GM23338 (cell line): ENCODE results near the gene HEATR9. TPM values are rescaled to one million over a fixed set of nuclear protein-coding genes. Genes with fewer than 3 reads are reported as not detected.
A peak's percentile ranks its signal among the peaks of the same experiment; 100 is the strongest.

ENCODE experiments used
- ATAC-seq: fragments of 200-7000 bp; cut with Tn5 transposase; 3 replicates; pipeline ENCODE4 v1.9.1; 2020
- DNase-seq: peaks from one replicate; pipeline ENCODE4 v3.0.0-alpha.2; 2015; ENCODE audit warnings: low spot score
- H2AFZ ChIP-seq: fragments of 200-600 bp; sonication (generic); 2 replicates; pipeline ENCODE4 v1.8.0; 2016; ENCODE audit warnings: antibody characterized with exemption, mild to moderate bottlenecking, moderate library complexity
- H3F3A ChIP-seq: fragments of 200-600 bp; sonication (generic); replicated peaks from 2 replicates; pipeline ENCODE4 v1.8.0; 2017; ENCODE audit warnings: antibody characterized with exemption, mixed run types, low read depth
- H3K27ac ChIP-seq: fragments of 200-600 bp; sonication (generic); 2 replicates; pipeline ENCODE4 v1.6.1; 2016; ENCODE audit warnings: low read depth
- H3K27me3 ChIP-seq: fragments of 200-600 bp; sonication (generic); 2 replicates; pipeline ENCODE4 v1.8.0; 2016; ENCODE audit warnings: mild to moderate bottlenecking, mixed run types, moderate library complexity; ENCODE audit not compliant: insufficient read depth
- H3K36me3 ChIP-seq: fragments of 200-600 bp; sonication (generic); 2 replicates; pipeline ENCODE4 v1.8.0; 2016; ENCODE audit warnings: mild to moderate bottlenecking; ENCODE audit not compliant: insufficient read depth
- H3K4me1 ChIP-seq: fragments of 200-600 bp; sonication (generic); 2 replicates; pipeline ENCODE4 v1.8.0; 2016; ENCODE audit warnings: mild to moderate bottlenecking, moderate library complexity; ENCODE audit not compliant: insufficient read depth
- H3K4me2 ChIP-seq: fragments of 200-600 bp; sonication (generic); 2 replicates; pipeline ENCODE4 v1.7.1; 2017; ENCODE audit warnings: mixed run types
- H3K4me3 ChIP-seq: fragments of 200-600 bp; sonication (generic); 2 replicates; pipeline ENCODE4 v1.6.1; 2016; ENCODE audit warnings: mixed run types
- H3K79me2 ChIP-seq: fragments of 200-600 bp; sonication (generic); replicated peaks from 2 replicates; pipeline ENCODE4 v1.8.0; 2017; ENCODE audit warnings: mild to moderate bottlenecking; ENCODE audit not compliant: insufficient read depth
- H3K9me2 ChIP-seq: fragments of 200-600 bp; sonication (generic); 2 replicates; pipeline ENCODE4 v1.8.0; 2017; ENCODE audit not compliant: insufficient read depth
- H4K20me1 ChIP-seq: fragments of 200-600 bp; sonication (generic); replicated peaks from 2 replicates; pipeline ENCODE4 v1.8.0; 2017; ENCODE audit warnings: mild to moderate bottlenecking; ENCODE audit not compliant: insufficient read depth
- H3K27ac Mint-ChIP-seq: 2 replicates; pipeline ENCODE4 v1.8.0; 2020; ENCODE audit warnings: inconsistent platforms, mild to moderate bottlenecking, moderate library complexity, mixed read lengths
- H3K27me3 Mint-ChIP-seq: 3 replicates; pipeline ENCODE4 v1.8.0; 2022; ENCODE audit warnings: low read depth, mild to moderate bottlenecking, moderate library complexity, mixed read lengths, inconsistent platforms; ENCODE audit not compliant: insufficient read depth, poor library complexity
- H3K36me3 Mint-ChIP-seq: 3 replicates; pipeline ENCODE4 v1.8.0; 2021; ENCODE audit warnings: low read depth, mild to moderate bottlenecking, inconsistent platforms, moderate library complexity, mixed read lengths
- H3K4me1 Mint-ChIP-seq: 3 replicates; pipeline ENCODE4 v1.8.0; 2020; ENCODE audit warnings: mild to moderate bottlenecking, inconsistent platforms, mixed read lengths
- H3K4me3 Mint-ChIP-seq: 3 replicates; pipeline ENCODE4 v1.8.0; 2021; ENCODE audit warnings: moderate library complexity, mild to moderate bottlenecking, inconsistent platforms, mixed read lengths
- H3K9me3 Mint-ChIP-seq: 3 replicates; pipeline ENCODE4 v1.8.0; 2020; ENCODE audit warnings: moderate library complexity, mild to moderate bottlenecking, inconsistent platforms, mixed read lengths
- CREB1 ChIP-seq: fragments of 250-450 bp; sonication (Bioruptor Pico); IDR thresholded peaks from 2 replicates; pipeline ENCODE4 v1.5.0; 2020; ENCODE audit warnings: low read depth, mild to moderate bottlenecking, moderate library complexity
- CTCF ChIP-seq, 2 experiments: fragments of 200-600 bp in 1 of 2; sonication (generic) in 1 of 2; conservative IDR thresholded peaks; 2 replicates each; pipeline versions ENCODE4 v1.5.1 to v1.6.1; 2016 to 2017; ENCODE audit warnings: antibody characterized with exemption in 2 of 2, low read depth in 2 of 2, mild to moderate bottlenecking in 2 of 2, moderate library complexity in 1 of 2
- ETS1 ChIP-seq: IDR thresholded peaks from 2 replicates; pipeline ENCODE4 v1.6.1; 2016; ENCODE audit warnings: antibody characterized with exemption
- EZH2 ChIP-seq: fragments of 200-600 bp; sonication (generic); IDR thresholded peaks from one replicate; pipeline ENCODE4 v1.8.0; 2017; ENCODE audit warnings: antibody characterized with exemption, mild to moderate bottlenecking, low read depth; ENCODE audit not compliant: unreplicated experiment
- EZH2phosphoT487 ChIP-seq: fragments of 200-600 bp; sonication (generic); IDR thresholded peaks from one replicate; pipeline ENCODE4 v1.8.1; 2018; ENCODE audit warnings: antibody characterized with exemption; ENCODE audit not compliant: unreplicated experiment
- JUNB ChIP-seq: IDR thresholded peaks from one replicate; pipeline ENCODE4 v1.6.1; 2016; ENCODE audit warnings: antibody characterized with exemption; ENCODE audit not compliant: unreplicated experiment
- NANOG ChIP-seq: IDR thresholded peaks from 2 replicates; pipeline ENCODE4 v1.6.1; 2016; ENCODE audit warnings: antibody characterized with exemption, borderline replicate concordance
- POLR2AphosphoS5 ChIP-seq: IDR thresholded peaks from 2 replicates; pipeline ENCODE4 v1.6.1; 2016; ENCODE audit warnings: antibody characterized with exemption, low read depth
- STAT1 ChIP-seq: IDR thresholded peaks from one replicate; pipeline ENCODE4 v1.6.1; 2016; ENCODE audit warnings: antibody characterized with exemption; ENCODE audit not compliant: unreplicated experiment
- ZNF114 ChIP-seq: fragments of 250-450 bp; sonication (Bioruptor Pico); IDR thresholded peaks from 2 replicates; pipeline ENCODE4 v1.5.0; 2020; ENCODE audit warnings: mild to moderate bottlenecking, moderate library complexity
- ZNF331 ChIP-seq: fragments of 250-450 bp; sonication (Bioruptor Pico); IDR thresholded peaks from 2 replicates; pipeline ENCODE4 v1.5.0; 2020; ENCODE audit warnings: low read depth, mild to moderate bottlenecking, moderate library complexity
- ZNF462 ChIP-seq: fragments of 250-450 bp; sonication (Bioruptor Pico); IDR thresholded peaks from 2 replicates; pipeline ENCODE4 v1.5.0; 2020; ENCODE audit warnings: mild to moderate bottlenecking, moderate library complexity
- polyA plus RNA-seq: library from polyadenylated mRNA; unstranded; fragments of >200 nt; fragmentation: Nextera tagmentation; extraction: Ambion mirVana; gene quantifications from 2 replicates; pipeline ENCODE4 v1.2.1, GENCODE V29; 2016
- total RNA-seq: library from RNA; depleted of rRNA; stranded (reverse); fragments of >200 nt; shearing (Covaris generic); gene quantifications from 2 replicates; pipeline ENCODE4 v1.2.3, GENCODE V29; 2014
- TF ChIP-seq, protein P1 (sequence below): IDR thresholded peaks from one replicate; pipeline ENCODE4 v1.6.1; 2018; ENCODE audit warnings: antibody characterized with exemption; ENCODE audit not compliant: unreplicated experiment

Gene HEATR9
- total and polyA plus RNA-seq, 2 experiments from 2014 or later: not detected

GRCh38 chr17:35819455-35819854, 49.2 kb downstream of the HEATR9 start:
- Histone ChIP-seq H3K4me1 (no peaks in the 10 kb centered on the region), H3K36me3 (peaks cover 73% of the 10 kb centered on the region), H4K20me1 (peaks cover 58% of the 10 kb centered on the region), H3F3A (0 out of 2 replicates have a peak, but pooled peaks cover 4% of the 10 kb centered on the region), H3K79me2 (peaks cover 96% of the 10 kb centered on the region), H3K27me3 (no peaks in the 10 kb centered on the region), H3K27ac (no peak overlapping the region), H3K4me3 (no peak overlapping the region), H2AFZ (no peak overlapping the region), H3K9me2 (no peaks in the 10 kb centered on the region), H3K4me2 (no peak overlapping the region)
- TF ChIP-seq CREB1 (CRISPR knock-in tag) (no peak), EZH2phosphoT487 (no peak), NANOG (no peak), JUNB (no peak), ETS1 (no peak), STAT1 (no peak), POLR2AphosphoS5 (no peak), ZNF114 (no peak), ZNF331 (CRISPR knock-in tag) (no peak), EZH2 (no peak), ZNF462 (CRISPR knock-in tag) (no peak), CTCF (conservative IDR thresholded peaks at IDR 0.05; ENCODE audit: low read depth in 2 of 2) (no peak)
- TF ChIP-seq, protein P1, sequence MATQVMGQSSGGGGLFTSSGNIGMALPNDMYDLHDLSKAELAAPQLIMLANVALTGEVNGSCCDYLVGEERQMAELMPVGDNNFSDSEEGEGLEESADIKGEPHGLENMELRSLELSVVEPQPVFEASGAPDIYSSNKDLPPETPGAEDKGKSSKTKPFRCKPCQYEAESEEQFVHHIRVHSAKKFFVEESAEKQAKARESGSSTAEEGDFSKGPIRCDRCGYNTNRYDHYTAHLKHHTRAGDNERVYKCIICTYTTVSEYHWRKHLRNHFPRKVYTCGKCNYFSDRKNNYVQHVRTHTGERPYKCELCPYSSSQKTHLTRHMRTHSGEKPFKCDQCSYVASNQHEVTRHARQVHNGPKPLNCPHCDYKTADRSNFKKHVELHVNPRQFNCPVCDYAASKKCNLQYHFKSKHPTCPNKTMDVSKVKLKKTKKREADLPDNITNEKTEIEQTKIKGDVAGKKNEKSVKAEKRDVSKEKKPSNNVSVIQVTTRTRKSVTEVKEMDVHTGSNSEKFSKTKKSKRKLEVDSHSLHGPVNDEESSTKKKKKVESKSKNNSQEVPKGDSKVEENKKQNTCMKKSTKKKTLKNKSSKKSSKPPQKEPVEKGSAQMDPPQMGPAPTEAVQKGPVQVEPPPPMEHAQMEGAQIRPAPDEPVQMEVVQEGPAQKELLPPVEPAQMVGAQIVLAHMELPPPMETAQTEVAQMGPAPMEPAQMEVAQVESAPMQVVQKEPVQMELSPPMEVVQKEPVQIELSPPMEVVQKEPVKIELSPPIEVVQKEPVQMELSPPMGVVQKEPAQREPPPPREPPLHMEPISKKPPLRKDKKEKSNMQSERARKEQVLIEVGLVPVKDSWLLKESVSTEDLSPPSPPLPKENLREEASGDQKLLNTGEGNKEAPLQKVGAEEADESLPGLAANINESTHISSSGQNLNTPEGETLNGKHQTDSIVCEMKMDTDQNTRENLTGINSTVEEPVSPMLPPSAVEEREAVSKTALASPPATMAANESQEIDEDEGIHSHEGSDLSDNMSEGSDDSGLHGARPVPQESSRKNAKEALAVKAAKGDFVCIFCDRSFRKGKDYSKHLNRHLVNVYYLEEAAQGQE: no peak
- no peak overlapping the region for H3K4me3 Mint-ChIP-seq
- no peaks in the 10 kb centered on the region for H3K9me3 Mint-ChIP-seq
- H3K36me3 Mint-ChIP-seq: peaks cover 83% of the 10 kb centered on the region
- H3K27ac Mint-ChIP-seq: peak overlapping the region; percentile 54
- no peaks in the 10 kb centered on the region for H3K27me3 Mint-ChIP-seq
- no peaks in the 10 kb centered on the region; the same call in 2 of the 3 replicates for H3K4me1 Mint-ChIP-seq
- no peak for DNase-seq
- ATAC-seq: no peak
